ENCODE measurements around the gene AADAC. TPM values are rescaled to one million over a fixed set of nuclear protein-coding genes. Genes with fewer than 3 reads are reported as not detected.
A peak's percentile ranks its signal among the peaks of the same experiment; 100 is the strongest.
"Not testable (repeated sequence)": the region's sequence is repeated elsewhere in the genome, so short reads cannot be mapped to it uniquely, and the experiment has no call there.

The AADAC gene
- total and polyA plus RNA-seq, 4 experiments from 2014 or later, result not detected

DNA sequence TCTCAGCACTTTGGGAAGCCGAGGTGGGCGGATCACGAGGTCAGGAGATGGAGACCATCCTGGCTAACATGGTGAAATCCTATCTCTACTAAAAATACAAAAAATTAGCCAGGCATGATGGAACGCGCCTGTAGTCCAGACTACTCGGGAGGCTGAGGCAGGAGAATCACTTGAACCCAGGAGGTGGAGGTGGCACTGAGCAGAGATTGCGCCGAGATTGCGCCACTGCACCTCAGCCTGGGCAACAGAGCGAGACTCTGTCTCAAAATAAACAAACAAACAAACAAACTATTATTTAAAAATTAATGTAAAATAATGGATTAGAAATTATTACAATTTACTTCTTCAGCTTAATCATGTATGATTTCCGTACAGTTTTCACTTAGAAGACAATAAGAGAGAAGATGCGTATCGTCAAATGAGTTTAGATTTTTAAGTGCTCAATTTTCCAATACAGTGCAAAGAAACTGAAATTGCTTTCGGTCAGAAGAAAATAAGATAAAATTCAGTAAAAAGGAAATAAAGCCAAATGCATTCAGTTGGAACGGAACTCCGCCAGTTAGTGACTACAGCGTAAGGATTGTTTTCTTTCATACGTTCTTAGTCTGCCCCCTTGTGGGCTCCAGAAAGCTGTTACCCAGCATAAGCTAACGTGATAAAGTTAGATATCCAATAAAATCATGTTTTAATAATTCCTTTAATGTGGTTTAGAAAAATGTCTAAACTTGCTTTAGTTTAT is 24.8 kb downstream of the AADAC start:
- Histone ChIP-seq H3K4me3 (ENCODE audit: low read length in 2 of 2) (no peak overlapping the region), H3K9me3 (ENCODE audit: control insufficient read depth in 1 of 2, low read length in 2 of 2) (no peaks in the 10 kb centered on the region), H3K36me3 (ENCODE audit: insufficient read depth, low read length) (no peaks in the 10 kb centered on the region), H3K27me3 (ENCODE audit: insufficient read depth, low read length) (no peaks in the 10 kb centered on the region), H3K4me1 (ENCODE audit: insufficient read depth, low read length) (no peaks in the 10 kb centered on the region), H3K27ac (ENCODE audit: low read depth, low read length) (no peak overlapping the region)
- Mint-ChIP-seq H3K4me3 (no peak overlapping the region), H3K4me1 (peaks cover 0 to 2% (median under 1%) of the 10 kb centered on the region in 4 donors), H3K36me3 (no peaks in the 10 kb centered on the region), H3K9me3 (no peaks in the 10 kb centered on the region), H3K27me3 (peaks cover 5 to 7% of the 10 kb centered on the region in 2 donors), H3K27ac (no peak overlapping the region)
- peak in 4 of 5 donors; percentile 19 to 32 (median 30) for DNase-seq
- intact Hi-C loops (cut with micrococcal nuclease), result loop anchor here (1.0 to 10.0 kb wide), 6 partner anchors 370 to 686 kb away; no protein-coding TSS in a partner anchor
- POLR2A ChIA-PET (ENCODE audit: partially characterized antibody), result no interaction called here
- CTCF ChIA-PET (ENCODE audit: partially characterized antibody), result interaction anchor here (0.7 to 2.1 kb wide), 7 partner anchors 9 to 671 kb away, joined by 3 to 7 read pairs (median 3); no protein-coding TSS in a partner anchor

DNA sequence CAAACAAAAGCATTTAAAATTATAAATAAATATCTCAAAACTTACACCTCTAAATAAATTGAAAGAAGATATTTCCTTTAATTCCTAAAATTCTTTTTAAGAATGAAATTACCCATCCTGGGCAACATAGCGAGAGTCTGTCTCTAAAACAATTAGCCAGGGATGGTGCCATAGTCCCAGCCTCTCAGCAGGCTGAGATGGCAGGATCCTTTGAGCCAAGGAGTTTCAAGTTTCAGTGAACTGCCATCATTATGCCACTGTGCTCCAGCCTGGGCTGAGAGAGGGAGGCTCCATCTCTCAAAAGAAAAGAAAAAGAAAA is 25.4 kb downstream of the AADAC start:
- Histone ChIP-seq H3K9me3 (ENCODE audit: control insufficient read depth in 1 of 2, low read length in 2 of 2) (no peaks in the 10 kb centered on the region), H3K27ac (ENCODE audit: low read depth, low read length) (no peak overlapping the region), H3K27me3 (ENCODE audit: insufficient read depth, low read length) (no peaks in the 10 kb centered on the region), H3K36me3 (ENCODE audit: insufficient read depth, low read length) (no peaks in the 10 kb centered on the region), H3K4me3 (ENCODE audit: low read length in 2 of 2) (no peak overlapping the region), H3K4me1 (ENCODE audit: insufficient read depth, low read length) (no peaks in the 10 kb centered on the region)
- Mint-ChIP-seq H3K36me3 (no peaks in the 10 kb centered on the region), H3K4me1 (peaks cover 0 to 2% (median under 1%) of the 10 kb centered on the region in 4 donors), H3K4me3 (no peak overlapping the region), H3K27me3 (peaks cover 5 to 7% of the 10 kb centered on the region in 2 donors), H3K27ac (no peak overlapping the region), H3K9me3 (no peaks in the 10 kb centered on the region)
- intact Hi-C loops (cut with micrococcal nuclease), result loop anchor here (1.0 to 10.0 kb wide), 6 partner anchors 371 to 686 kb away; no protein-coding TSS in a partner anchor
- POLR2A ChIA-PET (ENCODE audit: partially characterized antibody), result no interaction called here
- CTCF ChIA-PET (ENCODE audit: partially characterized antibody), result interaction anchor here (0.7 to 2.1 kb wide), 7 partner anchors 10 to 671 kb away, joined by 3 to 7 read pairs (median 3); no protein-coding TSS in a partner anchor
- DNase-seq, result no peak

DNA sequence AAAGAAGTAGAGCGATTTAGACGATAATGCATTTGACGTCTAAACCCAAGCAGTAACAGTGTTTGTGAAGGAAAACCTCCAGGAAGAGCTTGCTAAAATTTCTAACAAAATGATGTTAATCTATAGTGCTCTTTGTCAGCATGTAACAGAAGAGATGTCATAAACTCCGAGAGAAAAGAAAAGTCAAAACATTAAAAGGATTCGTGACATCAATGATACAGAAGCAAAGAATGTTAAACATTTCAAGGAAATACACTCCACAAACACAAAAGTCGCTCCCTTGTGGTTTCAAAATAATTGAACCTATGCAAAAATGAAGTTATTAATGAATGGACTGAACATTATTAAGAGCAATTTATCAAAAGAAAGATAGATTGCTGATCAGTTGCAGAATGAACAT is 27.9 kb downstream of the AADAC start:
- H3K27ac Mint-ChIP-seq, result no peak overlapping the region
- Histone ChIP-seq H3K27ac (ENCODE audit: low read depth, low read length) (no peak overlapping the region), H3K4me1 (ENCODE audit: insufficient read depth, low read length) (no peaks in the 10 kb centered on the region), H3K4me3 (ENCODE audit: low read length in 2 of 2) (no peak overlapping the region), H3K9me3 (ENCODE audit: control insufficient read depth in 1 of 2, low read length in 2 of 2) (no peaks in the 10 kb centered on the region), H3K27me3 (ENCODE audit: insufficient read depth, low read length) (no peaks in the 10 kb centered on the region), H3K36me3 (ENCODE audit: insufficient read depth, low read length) (no peaks in the 10 kb centered on the region)
- no peak for DNase-seq
- no peaks in the 10 kb centered on the region for H3K36me3 Mint-ChIP-seq
- intact Hi-C loops (cut with micrococcal nuclease), result no loop called here
- ChIA-PET CTCF (ENCODE audit: partially characterized antibody) (no interaction called here), POLR2A (ENCODE audit: partially characterized antibody) (no interaction called here)
- no peak overlapping the region for H3K4me3 Mint-ChIP-seq
- no peaks in the 10 kb centered on the region for H3K9me3 Mint-ChIP-seq
- peaks cover 1 to 3% of the 10 kb centered on the region in 2 donors for H3K27me3 Mint-ChIP-seq
- H3K4me1 Mint-ChIP-seq, result peaks cover 0 to 2% (median under 1%) of the 10 kb centered on the region in 4 donors

DNA sequence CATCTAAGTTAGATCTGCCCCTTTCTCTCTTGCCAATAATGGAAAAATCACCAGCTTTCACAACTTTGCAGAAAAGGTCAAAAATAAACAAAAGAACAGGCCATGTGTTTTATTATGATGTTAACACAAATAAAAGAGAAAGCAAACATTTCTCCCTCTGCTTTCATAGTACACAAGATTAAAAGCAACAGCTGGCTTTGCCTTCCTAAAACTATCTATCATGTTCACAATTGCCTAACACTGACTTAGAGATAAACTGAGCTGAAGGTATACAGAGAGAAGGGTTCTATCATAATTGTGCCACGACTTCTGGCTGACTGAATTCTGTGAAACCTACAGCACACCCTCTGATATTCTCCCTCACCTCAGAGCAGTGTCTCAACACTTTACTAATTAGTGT is 29.4 kb downstream of the AADAC start:
- no peaks in the 10 kb centered on the region for H3K9me3 ChIP-seq (ENCODE audit: control insufficient read depth in 1 of 2, low read length in 2 of 2)
- POLR2A ChIA-PET (ENCODE audit: partially characterized antibody), result no interaction called here
- intact Hi-C loops (cut with micrococcal nuclease), result no loop called here
- Mint-ChIP-seq H3K36me3 (no peaks in the 10 kb centered on the region), H3K27ac (no peak overlapping the region), H3K9me3 (peaks cover 0 to under 1% (median 0%) of the 10 kb centered on the region in 8 donors), H3K27me3 (peaks cover 1 to 3% of the 10 kb centered on the region in 2 donors), H3K4me1 (no peaks in the 10 kb centered on the region), H3K4me3 (no peak overlapping the region)
- H3K27ac ChIP-seq (ENCODE audit: low read depth, low read length), result no peak overlapping the region
- H3K36me3 ChIP-seq (ENCODE audit: insufficient read depth, low read length), result no peaks in the 10 kb centered on the region
- CTCF ChIA-PET (ENCODE audit: partially characterized antibody), result no interaction called here
- no peak for DNase-seq
- no peak overlapping the region for H3K4me3 ChIP-seq (ENCODE audit: low read length in 2 of 2)
- no peaks in the 10 kb centered on the region for H3K4me1 ChIP-seq (ENCODE audit: insufficient read depth, low read length)
- no peaks in the 10 kb centered on the region for H3K27me3 ChIP-seq (ENCODE audit: insufficient read depth, low read length)

DNA sequence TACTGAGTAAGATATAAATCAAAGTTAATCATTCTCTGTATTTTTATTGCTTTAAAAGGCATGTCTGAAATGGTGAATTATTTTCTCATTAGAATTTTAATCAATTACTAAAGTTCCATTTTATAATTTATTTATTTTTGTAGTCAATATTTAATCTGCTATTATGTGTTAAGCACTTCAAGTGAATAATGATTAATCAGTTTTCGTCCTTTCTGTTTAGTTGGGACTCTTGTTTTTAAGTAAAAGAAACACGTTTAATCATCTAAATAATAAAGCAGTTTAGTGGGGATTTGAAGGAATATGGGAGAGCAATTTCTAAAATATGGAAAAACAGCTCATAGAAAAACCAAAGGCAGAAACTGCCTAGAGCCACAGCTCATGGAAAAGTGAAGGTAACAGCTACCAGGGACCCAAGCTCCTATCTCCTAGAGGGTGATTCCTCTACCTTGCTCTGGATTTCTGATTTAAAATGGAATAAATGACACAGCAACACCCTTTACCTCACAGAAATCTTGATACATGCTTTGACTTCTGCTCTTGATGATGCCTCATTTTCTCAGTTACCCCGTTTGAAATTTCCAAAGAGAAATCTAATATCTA is 31.5 kb downstream of the AADAC start:
- Histone ChIP-seq H3K36me3 (ENCODE audit: insufficient read depth, low read length) (no peaks in the 10 kb centered on the region), H3K9me3 (ENCODE audit: control insufficient read depth in 1 of 2, low read length in 2 of 2) (no peaks in the 10 kb centered on the region), H3K4me3 (ENCODE audit: low read length in 2 of 2) (no peak overlapping the region), H3K27ac (ENCODE audit: low read depth, low read length) (no peak overlapping the region), H3K27me3 (ENCODE audit: insufficient read depth, low read length) (no peaks in the 10 kb centered on the region), H3K4me1 (ENCODE audit: insufficient read depth, low read length) (no peaks in the 10 kb centered on the region)
- ChIA-PET CTCF (ENCODE audit: partially characterized antibody) (interaction anchor here (0.9 kb wide), 1 partner anchor 617 kb away, joined by 3 read pairs; no protein-coding TSS in a partner anchor), POLR2A (ENCODE audit: partially characterized antibody) (no interaction called here)
- intact Hi-C loops (cut with micrococcal nuclease), result no loop called here
- Mint-ChIP-seq H3K4me1 (no peaks in the 10 kb centered on the region), H3K36me3 (no peaks in the 10 kb centered on the region), H3K4me3 (no peak overlapping the region), H3K27ac (peak overlapping the region in 1 of 7 donors; percentile 82), H3K27me3 (peaks cover 1 to 3% of the 10 kb centered on the region in 2 donors), H3K9me3 (peaks cover 0 to 19% (median 5%) of the 10 kb centered on the region in 8 donors)
- no peak for DNase-seq

DNA sequence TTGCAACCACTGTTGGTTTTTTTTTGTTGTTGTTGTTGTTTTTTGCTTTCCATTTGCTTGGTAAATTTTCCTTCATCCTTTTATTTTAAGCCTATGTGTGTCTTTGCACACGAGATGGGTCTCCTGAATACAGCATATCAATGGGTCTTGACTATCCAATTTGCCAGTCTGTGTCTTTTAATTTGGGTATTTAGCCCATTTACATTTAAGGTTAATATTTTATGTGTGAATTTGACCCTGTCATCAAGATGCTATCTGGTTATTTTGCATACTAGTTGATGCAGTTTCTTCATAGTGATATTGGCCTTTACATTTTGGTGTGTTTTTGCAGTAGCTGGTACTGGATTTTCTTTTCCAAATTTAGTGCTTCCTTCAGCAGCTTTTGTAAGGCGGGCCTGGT is 36.1 kb downstream of the AADAC start:
- H3K27me3 Mint-ChIP-seq; POLR2A ChIA-PET (ENCODE audit: partially characterized antibody); H3K4me1 Mint-ChIP-seq; H3K4me3 ChIP-seq (ENCODE audit: low read length in 2 of 2); H3K27ac Mint-ChIP-seq; H3K4me1 ChIP-seq (ENCODE audit: insufficient read depth, low read length); CTCF ChIA-PET (ENCODE audit: partially characterized antibody); H3K27me3 ChIP-seq (ENCODE audit: insufficient read depth, low read length); H3K36me3 Mint-ChIP-seq; intact Hi-C loops (cut with micrococcal nuclease); H3K4me3 Mint-ChIP-seq; H3K9me3 ChIP-seq (ENCODE audit: control insufficient read depth in 1 of 2, low read length in 2 of 2); DNase-seq; H3K27ac ChIP-seq (ENCODE audit: low read depth, low read length); H3K36me3 ChIP-seq (ENCODE audit: insufficient read depth, low read length): not testable (repeated sequence)
- H3K9me3 Mint-ChIP-seq, result peaks cover 4 to 37% (median 17%) of the 10 kb centered on the region in 8 donors

DNA sequence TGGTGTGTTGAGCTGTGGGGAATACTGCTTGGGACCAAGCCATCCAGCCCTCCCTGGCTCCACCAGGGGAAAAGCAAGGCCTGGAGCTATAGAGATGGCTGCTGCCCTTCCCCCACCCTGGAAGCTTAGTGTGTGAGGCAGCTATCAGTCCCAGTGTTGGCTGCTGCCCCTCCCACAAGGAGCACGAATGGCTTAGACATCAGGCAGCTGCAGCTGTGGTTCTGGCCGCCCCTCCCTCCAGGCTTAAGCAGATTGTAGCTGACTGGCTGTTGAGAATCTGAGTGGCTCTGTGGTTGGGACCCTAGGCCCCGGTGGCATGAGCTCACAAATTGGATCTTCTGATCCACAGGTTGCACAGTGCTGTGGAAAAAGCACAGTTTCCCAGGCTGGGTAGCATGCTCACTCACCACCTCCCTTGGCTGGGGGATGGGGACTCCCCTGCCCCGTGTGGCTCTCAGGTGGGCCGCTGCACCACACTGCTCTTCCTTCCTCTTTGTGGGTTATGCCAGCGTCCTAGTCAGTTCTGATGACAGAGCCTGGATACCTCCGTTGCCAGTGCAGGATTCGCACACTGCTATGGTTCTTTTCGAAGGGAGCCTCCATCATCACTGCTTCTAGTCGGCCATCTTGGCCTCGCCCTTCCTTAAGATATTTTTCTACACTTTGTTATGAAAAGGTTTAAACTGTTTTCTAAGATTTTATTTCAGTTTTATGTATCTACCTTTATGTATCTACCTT is 38.3 kb downstream of the AADAC start:
- no peak overlapping the region for H3K4me3 ChIP-seq (ENCODE audit: low read length in 2 of 2)
- H3K27ac Mint-ChIP-seq, result no peak overlapping the region
- H3K27ac ChIP-seq (ENCODE audit: low read depth, low read length), result no peak overlapping the region
- CTCF ChIA-PET (ENCODE audit: partially characterized antibody), result no interaction called here
- H3K4me1 Mint-ChIP-seq, result no peaks in the 10 kb centered on the region
- peak in 1 of 5 donors; percentile 36 for DNase-seq
- peaks cover 4 to 37% (median 17%) of the 10 kb centered on the region in 8 donors for H3K9me3 Mint-ChIP-seq
- no peak overlapping the region for H3K4me3 Mint-ChIP-seq
- H3K4me1 ChIP-seq (ENCODE audit: insufficient read depth, low read length), result no peaks in the 10 kb centered on the region
- H3K36me3 Mint-ChIP-seq, result peaks cover 0 to 4% of the 10 kb centered on the region in 2 donors
- peaks cover 1 to 9% of the 10 kb centered on the region in 2 donors for H3K27me3 Mint-ChIP-seq
- H3K9me3 ChIP-seq (ENCODE audit: control insufficient read depth in 1 of 2, low read length in 2 of 2), result no peaks in the 10 kb centered on the region
- POLR2A ChIA-PET (ENCODE audit: partially characterized antibody), result no interaction called here
- H3K27me3 ChIP-seq (ENCODE audit: insufficient read depth, low read length), result no peaks in the 10 kb centered on the region
- intact Hi-C loops (cut with micrococcal nuclease), result no loop called here
- no peaks in the 10 kb centered on the region for H3K36me3 ChIP-seq (ENCODE audit: insufficient read depth, low read length)
